Measurements from ENCODE around the gene LDLRAD2.

DNA sequence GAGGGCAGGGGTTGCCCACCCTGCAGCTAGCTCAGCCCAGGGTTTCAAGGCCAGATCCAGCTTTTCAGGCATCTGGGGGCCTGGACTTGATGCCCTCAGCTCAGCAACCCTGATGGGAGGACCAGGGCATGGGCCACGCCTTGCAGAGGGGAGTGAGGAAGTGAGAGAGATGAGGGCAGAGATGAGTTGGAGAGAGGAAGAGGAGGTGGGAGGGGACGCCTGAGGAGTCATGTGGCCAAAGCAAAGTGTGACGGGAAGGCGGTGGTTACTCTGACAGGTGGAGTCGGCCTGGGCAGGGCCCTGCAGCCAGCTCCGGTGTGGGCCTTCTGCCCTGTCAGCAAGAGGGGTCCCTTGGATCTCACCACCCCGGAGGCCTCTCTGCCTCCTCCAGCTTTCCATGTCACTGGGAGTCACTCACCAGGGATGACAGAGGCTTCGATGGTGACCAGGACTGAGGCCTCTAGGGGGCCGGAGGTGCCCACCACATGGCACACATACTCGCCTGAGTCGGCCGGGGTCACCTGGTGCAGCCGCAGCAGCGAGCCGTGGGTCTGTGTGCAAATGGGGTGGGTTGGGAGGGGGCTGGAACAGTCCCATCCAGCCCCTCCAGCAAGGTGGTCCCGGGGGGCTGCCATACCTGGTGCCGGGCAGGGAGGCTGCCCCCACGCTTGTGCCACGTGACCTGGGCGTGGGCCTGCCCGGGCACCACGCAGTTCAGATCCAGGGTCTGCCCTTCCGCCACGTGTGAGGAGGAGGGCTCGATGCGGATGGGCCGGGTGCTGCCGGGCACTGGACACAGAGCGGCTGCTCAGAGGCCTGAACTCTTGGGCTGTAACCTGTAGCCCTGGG is 40.4 kb downstream of the LDLRAD2 start:
- TF ChIP-seq, protein P1, sequence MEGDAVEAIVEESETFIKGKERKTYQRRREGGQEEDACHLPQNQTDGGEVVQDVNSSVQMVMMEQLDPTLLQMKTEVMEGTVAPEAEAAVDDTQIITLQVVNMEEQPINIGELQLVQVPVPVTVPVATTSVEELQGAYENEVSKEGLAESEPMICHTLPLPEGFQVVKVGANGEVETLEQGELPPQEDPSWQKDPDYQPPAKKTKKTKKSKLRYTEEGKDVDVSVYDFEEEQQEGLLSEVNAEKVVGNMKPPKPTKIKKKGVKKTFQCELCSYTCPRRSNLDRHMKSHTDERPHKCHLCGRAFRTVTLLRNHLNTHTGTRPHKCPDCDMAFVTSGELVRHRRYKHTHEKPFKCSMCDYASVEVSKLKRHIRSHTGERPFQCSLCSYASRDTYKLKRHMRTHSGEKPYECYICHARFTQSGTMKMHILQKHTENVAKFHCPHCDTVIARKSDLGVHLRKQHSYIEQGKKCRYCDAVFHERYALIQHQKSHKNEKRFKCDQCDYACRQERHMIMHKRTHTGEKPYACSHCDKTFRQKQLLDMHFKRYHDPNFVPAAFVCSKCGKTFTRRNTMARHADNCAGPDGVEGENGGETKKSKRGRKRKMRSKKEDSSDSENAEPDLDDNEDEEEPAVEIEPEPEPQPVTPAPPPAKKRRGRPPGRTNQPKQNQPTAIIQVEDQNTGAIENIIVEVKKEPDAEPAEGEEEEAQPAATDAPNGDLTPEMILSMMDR (IDR thresholded peaks at IDR 0.05), result no peak
- TF ChIP-seq POLR2A (IDR thresholded peaks at IDR 0.05), result no peak

Measured in testis (tissue), 2 donors.